ENCODE measurements around the gene NCBP2.
A peak's percentile ranks its signal among the peaks of the same experiment; 100 is the strongest.

Gene NCBP2

DNA sequence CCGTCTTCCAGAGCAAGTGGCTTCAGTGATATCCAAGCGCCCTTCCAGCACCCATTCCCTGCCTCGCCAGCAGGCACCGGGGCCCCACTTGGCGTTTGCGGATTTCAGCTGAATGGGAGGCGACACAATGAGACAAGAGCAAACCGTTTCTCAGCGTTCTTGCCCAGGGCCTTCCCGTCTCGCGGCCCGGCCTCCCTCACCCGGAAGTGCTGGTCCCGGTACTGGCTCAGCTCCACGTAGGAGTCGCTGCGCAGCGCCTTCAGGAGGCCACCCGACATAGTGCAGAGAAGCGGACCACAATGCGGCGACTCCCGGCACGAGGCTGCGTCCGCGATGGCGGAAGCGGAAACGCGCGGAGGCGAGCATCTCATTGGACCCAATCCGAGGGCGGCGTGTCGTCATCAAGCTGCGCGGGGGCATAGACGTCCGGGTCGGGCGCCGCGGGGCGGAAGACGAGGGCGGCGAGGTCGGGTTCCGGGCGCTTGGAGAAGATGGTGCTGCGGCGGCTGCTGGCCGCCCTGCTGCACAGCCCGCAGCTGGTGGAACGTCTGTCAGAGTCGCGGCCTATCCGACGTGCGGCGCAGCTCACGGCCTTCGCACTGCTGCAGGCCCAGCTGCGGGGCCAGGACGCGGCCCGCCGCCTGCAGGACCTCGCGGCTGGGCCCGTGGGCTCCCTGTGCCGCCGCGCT lies at the start of gene NCBP2:
NCBP2 (minus strand) TSS at position 303 of the 689 bp plus-strand sequence; CDS start at position 278, 25 bp downstream.
- no peaks in the 10 kb centered on the region for H3K9me3 ChIP-seq (ENCODE audit: control insufficient read depth, low read length)
- peak within 1 kb of the TSS; percentile 90 for H3K9ac ChIP-seq (ENCODE audit: low read length)
- peaks cover 9% of the 10 kb centered on the region for H3K4me1 ChIP-seq (ENCODE audit: control insufficient read depth, insufficient read depth, low read length)
- H3K36me3 ChIP-seq (ENCODE audit: control insufficient read depth, insufficient read depth, low read length) = peaks cover 6% of the 10 kb centered on the region
- peak within 1 kb of the TSS; percentile 88 for H3K4me3 ChIP-seq (ENCODE audit: low read length)
- no peaks in the 10 kb centered on the region for H3K27me3 ChIP-seq (ENCODE audit: control insufficient read depth, insufficient read depth, low read length)

DNA sequence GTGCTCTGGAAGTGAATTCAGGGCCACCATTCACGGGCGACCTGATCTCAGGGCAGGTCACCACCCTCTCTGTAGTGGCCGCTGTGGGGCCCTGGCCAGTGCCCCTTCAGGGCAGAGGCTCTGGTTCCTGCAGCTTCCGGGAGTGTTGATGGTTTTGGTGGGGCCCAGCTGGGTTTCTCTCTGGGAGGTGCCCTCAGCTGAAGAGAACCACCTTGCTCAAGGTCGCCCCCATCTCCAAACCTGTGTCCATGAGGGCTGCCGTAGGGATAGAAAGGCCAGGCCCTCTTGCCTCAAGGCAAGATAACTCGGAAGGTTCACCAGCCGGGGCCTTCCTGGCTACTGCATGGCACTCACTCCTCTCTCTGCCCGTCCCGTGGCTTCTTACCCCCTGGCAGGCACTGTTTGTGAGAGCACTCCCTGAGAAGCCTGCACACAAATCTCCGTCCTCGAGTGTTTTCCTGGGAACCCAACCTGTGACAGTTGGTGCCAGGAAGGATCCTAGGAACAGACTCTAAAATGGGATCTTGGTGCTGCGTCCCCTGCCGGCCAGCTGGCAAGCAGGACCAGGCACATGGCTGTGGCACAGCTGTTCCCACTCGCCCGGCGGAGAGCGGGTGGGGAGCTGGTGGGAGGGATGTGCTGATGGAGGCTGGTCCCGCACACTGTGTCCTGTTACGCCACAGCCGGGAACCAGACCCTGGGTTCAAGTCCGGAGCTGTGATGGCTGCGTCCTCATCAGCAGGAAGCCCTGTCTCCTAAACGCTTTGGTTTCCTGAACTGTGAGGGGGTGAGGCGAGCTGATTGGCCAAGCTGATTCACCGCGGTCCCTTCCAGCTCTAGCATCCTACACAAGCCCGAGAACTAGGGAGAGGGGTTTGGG lies 49.5 kb upstream of the NCBP2 start:
- Histone ChIP-seq H3K27me3 (ENCODE audit: control insufficient read depth, insufficient read depth, low read length) (no peaks in the 10 kb centered on the region), H3K9ac (ENCODE audit: low read length) (no peak overlapping the region), H3K9me3 (ENCODE audit: control insufficient read depth, low read length) (no peaks in the 10 kb centered on the region), H3K36me3 (ENCODE audit: control insufficient read depth, insufficient read depth, low read length) (no peaks in the 10 kb centered on the region), H3K4me1 (ENCODE audit: control insufficient read depth, insufficient read depth, low read length) (no peaks in the 10 kb centered on the region), H3K4me3 (ENCODE audit: low read length) (no peak overlapping the region)

DNA sequence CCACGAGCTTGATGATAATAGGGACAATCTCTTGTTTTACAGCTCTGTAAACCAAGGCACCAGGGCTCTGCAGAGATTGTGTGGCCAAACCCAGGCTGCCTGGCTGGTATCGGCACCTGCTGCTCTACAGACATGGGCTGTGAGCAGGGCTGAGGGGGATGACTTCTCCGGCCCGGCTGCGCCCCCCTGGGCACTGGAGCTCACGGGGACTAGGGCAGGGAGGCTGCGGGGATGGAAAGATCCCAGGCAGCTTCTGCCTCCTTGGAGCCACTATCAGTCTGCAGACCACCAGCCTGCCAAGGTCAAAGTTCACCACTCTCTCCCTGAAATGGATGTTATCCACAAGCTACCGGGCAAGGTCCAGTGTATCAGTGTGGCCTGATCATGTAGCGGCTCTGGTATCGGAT lies 48.3 kb upstream of the NCBP2 start:
- Histone ChIP-seq H3K4me1 (ENCODE audit: control insufficient read depth, insufficient read depth, low read length) (no peaks in the 10 kb centered on the region), H3K27me3 (ENCODE audit: control insufficient read depth, insufficient read depth, low read length) (no peaks in the 10 kb centered on the region), H3K36me3 (ENCODE audit: control insufficient read depth, insufficient read depth, low read length) (no peaks in the 10 kb centered on the region), H3K9ac (ENCODE audit: low read length) (no peak overlapping the region), H3K9me3 (ENCODE audit: control insufficient read depth, low read length) (no peaks in the 10 kb centered on the region), H3K4me3 (ENCODE audit: low read length) (no peak overlapping the region)

DNA sequence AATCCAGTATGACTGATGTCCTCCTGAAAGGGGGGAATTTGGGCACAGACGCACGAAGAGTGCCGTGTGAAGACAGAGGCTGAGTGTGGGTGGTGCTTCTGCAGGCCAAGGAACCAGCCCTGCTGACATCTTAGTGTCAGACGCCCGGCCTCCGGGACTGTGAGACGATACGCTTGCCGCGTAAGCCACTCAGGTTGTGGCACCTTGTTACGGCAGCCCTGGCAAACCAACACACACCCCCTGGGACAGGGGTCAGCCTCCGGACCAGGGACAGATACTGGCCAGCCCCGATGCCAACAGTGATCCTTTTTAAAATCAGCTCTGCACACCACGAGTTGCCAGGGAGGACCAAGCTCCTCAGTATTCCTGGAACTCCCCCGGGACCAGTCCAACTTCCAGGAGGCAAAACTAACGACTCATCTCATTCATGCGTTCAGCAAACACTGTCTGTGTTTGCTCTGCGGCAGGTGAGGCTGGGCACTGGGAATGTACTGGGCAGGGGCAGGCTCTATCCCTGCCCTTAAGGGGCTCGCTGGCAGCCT lies 47.5 kb upstream of the NCBP2 start:
- H3K4me1 ChIP-seq (ENCODE audit: control insufficient read depth, insufficient read depth, low read length) = no peaks in the 10 kb centered on the region
- H3K4me3 ChIP-seq (ENCODE audit: low read length) = no peak overlapping the region
- H3K36me3 ChIP-seq (ENCODE audit: control insufficient read depth, insufficient read depth, low read length) = no peaks in the 10 kb centered on the region
- no peaks in the 10 kb centered on the region for H3K9me3 ChIP-seq (ENCODE audit: control insufficient read depth, low read length)
- no peaks in the 10 kb centered on the region for H3K27me3 ChIP-seq (ENCODE audit: control insufficient read depth, insufficient read depth, low read length)
- no peak overlapping the region for H3K9ac ChIP-seq (ENCODE audit: low read length)

DNA sequence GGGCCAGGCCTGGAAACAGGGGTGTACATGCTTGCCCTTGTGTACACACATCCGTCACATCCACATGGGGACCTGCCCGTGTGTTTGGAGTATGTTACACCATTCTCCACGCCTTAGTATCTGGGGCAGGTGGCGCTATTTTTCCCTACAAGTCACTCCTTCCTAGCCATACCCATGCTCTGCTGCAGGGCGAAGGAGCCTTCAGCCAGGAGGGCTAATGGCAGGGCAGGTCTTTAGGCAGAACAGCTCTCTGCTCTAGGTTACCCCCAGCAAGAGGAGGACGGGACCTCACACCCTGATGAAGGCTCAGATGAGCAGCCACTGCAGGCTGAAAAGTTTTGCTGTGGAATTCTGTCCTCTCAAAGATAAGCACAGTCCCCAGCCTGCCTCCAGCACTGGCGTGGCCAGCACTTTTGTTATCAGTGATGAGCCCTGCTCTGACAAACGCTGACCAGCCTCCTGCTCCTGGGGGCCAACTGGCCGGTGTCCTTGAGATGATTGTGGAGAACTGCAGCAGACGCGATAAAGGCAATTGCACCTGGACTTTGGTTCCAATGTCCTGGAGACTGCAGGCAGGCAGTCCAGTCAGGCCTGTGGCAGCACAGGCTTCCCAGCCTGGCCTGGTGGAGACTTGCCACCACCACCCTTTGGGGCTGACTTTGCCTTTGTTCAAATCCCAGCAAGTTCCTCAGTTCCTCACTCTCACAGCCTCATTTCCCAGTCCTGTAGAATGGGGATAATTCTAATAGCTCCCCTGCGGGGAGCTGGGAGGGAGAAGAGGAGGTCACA lies 46.1 kb upstream of the NCBP2 start:
- Histone ChIP-seq H3K4me3 (ENCODE audit: low read length) (no peak overlapping the region), H3K9me3 (ENCODE audit: control insufficient read depth, low read length) (no peaks in the 10 kb centered on the region), H3K36me3 (ENCODE audit: control insufficient read depth, insufficient read depth, low read length) (no peaks in the 10 kb centered on the region), H3K9ac (ENCODE audit: low read length) (no peak overlapping the region), H3K27me3 (ENCODE audit: control insufficient read depth, insufficient read depth, low read length) (no peaks in the 10 kb centered on the region), H3K4me1 (ENCODE audit: control insufficient read depth, insufficient read depth, low read length) (no peaks in the 10 kb centered on the region)

DNA sequence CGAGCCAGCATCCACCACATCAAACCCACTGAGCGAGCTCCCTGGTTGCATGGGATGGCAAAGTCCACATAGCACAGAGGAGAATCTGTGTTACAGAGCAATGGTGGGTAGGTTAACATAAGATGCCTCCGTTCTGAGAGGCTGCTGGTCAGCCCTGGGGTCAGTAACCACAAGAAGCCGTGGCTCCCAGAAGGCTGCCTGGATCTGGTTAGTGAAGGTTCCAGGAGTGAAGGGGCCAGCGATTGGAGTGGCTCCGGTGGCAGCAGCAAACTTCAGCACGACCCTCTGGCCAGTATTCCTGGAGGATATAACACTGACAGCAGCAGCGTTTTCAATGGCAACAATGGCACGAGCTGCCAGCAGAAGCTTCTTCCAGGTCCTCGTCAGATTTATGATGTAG lies 44.7 kb upstream of the NCBP2 start:
- Histone ChIP-seq H3K9me3 (ENCODE audit: control insufficient read depth, low read length) (no peaks in the 10 kb centered on the region), H3K27me3 (ENCODE audit: control insufficient read depth, insufficient read depth, low read length) (no peaks in the 10 kb centered on the region), H3K4me3 (ENCODE audit: low read length) (no peak overlapping the region), H3K36me3 (ENCODE audit: control insufficient read depth, insufficient read depth, low read length) (no peaks in the 10 kb centered on the region), H3K4me1 (ENCODE audit: control insufficient read depth, insufficient read depth, low read length) (no peaks in the 10 kb centered on the region), H3K9ac (ENCODE audit: low read length) (no peak overlapping the region)

DNA sequence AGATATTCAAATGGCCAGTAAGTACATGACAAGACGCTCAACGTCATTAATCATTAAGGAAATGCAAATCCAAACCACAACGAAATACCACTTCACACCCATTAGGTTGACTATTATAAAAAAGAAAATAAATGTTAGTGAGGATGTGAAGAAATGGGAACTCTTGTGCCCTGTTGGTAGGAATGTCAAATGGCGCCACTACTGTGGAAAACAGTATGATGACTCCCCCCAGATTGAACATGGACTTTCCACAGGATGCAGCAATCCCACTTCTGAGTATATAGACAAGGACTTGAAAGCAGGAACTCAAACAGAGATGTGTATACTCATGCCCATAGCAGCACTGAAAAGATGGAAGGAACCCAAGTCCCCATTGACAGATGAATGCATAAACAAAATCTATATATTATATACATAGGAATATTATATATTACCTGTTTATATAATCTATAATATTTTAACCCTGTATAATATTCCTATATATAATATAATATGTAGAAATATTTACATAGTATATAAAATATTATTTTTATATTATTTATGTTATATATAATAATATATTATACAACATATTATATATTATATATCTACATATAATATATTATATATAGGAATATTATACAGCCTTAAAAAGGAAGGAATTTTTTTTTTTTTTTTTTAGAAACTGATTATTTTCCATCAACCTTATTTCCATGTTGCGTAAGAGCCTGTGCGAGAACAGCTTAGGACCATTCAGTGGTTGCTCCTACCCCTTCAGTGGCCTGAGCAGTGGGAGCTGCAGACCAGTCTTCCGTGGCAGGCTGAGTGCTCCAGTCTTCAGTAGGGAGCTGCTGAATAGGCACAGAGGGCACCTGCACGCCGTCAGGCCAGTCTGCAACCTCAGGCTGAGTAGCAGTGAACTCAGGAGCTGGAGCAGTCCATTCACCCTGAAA lies 43.9 kb upstream of the NCBP2 start:
- H3K9ac ChIP-seq (ENCODE audit: low read length) = no peak overlapping the region
- no peaks in the 10 kb centered on the region for H3K4me1 ChIP-seq (ENCODE audit: control insufficient read depth, insufficient read depth, low read length)
- no peaks in the 10 kb centered on the region for H3K36me3 ChIP-seq (ENCODE audit: control insufficient read depth, insufficient read depth, low read length)
- no peaks in the 10 kb centered on the region for H3K9me3 ChIP-seq (ENCODE audit: control insufficient read depth, low read length)
- no peaks in the 10 kb centered on the region for H3K27me3 ChIP-seq (ENCODE audit: control insufficient read depth, insufficient read depth, low read length)
- H3K4me3 ChIP-seq (ENCODE audit: low read length) = no peak overlapping the region

DNA sequence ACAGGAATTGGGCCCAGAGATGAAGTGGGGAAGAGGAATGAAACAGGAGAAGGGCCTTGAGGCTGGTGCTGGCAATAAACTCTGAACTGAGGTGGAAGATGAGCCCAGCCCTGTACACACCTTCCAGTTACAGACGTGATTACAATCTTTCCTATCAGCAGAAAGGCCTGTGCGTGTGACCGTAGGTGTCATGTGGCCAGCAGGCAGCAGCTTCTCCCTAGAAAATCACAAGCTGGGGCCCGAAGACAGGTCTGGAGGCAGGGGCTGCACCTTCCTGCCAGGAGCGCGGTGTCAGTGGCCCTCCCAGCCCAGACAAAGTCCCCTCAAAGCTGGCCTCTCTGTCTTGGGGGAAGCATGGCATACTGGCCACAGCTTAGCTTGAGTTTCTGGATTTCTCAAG lies 43.0 kb upstream of the NCBP2 start:
- H3K4me3 ChIP-seq (ENCODE audit: low read length) = no peak overlapping the region
- H3K4me1 ChIP-seq (ENCODE audit: control insufficient read depth, insufficient read depth, low read length) = no peaks in the 10 kb centered on the region
- H3K27me3 ChIP-seq (ENCODE audit: control insufficient read depth, insufficient read depth, low read length) = no peaks in the 10 kb centered on the region
- H3K9me3 ChIP-seq (ENCODE audit: control insufficient read depth, low read length) = no peaks in the 10 kb centered on the region
- H3K9ac ChIP-seq (ENCODE audit: low read length) = no peak overlapping the region
- no peaks in the 10 kb centered on the region for H3K36me3 ChIP-seq (ENCODE audit: control insufficient read depth, insufficient read depth, low read length)

DNA sequence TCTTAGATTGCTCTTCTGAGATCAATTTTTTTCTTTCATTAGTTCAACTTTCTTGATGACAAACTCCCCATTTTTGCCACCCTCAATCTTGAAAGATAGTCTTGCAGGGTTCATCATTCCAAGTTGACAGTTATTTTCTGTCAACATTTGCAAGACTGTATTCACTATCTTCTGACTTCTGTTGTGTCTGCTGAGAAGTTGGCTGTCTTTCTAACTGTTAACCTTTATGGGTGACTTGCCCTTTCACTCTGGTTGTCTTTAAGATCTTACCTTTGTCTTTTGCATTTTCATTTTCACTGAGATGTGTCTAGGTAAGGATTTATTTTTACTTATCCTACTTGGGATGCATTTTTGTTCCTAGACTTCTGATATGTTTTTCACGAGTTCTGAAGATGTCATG lies 40.9 kb upstream of the NCBP2 start:
- Histone ChIP-seq H3K36me3 (ENCODE audit: control insufficient read depth, insufficient read depth, low read length) (no peaks in the 10 kb centered on the region), H3K4me1 (ENCODE audit: control insufficient read depth, insufficient read depth, low read length) (no peaks in the 10 kb centered on the region), H3K9ac (ENCODE audit: low read length) (no peak overlapping the region), H3K27me3 (ENCODE audit: control insufficient read depth, insufficient read depth, low read length) (no peaks in the 10 kb centered on the region), H3K9me3 (ENCODE audit: control insufficient read depth, low read length) (no peaks in the 10 kb centered on the region), H3K4me3 (ENCODE audit: low read length) (no peak overlapping the region)

DNA sequence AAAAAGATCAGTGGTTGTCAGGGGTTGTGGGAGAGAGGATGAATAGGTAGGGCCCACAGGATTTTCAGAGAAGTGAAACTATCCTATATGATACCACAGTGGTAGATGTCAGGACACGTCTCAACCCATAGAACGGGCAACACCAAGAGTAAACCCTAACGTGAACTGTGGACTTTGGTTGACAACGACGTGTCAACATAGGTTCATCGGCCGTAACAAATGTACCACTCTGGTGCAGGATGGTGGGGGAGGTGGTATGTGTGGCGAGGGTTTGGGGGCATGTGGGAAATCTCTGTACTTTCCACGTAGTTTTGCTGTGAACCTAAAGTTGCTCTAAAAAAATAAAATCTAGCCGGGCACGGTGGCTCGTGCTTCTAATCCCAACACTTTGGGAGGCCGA lies 39.3 kb upstream of the NCBP2 start:
- Histone ChIP-seq H3K9me3 (ENCODE audit: control insufficient read depth, low read length) (no peaks in the 10 kb centered on the region), H3K9ac (ENCODE audit: low read length) (no peak overlapping the region), H3K4me1 (ENCODE audit: control insufficient read depth, insufficient read depth, low read length) (no peaks in the 10 kb centered on the region), H3K36me3 (ENCODE audit: control insufficient read depth, insufficient read depth, low read length) (no peaks in the 10 kb centered on the region), H3K27me3 (ENCODE audit: control insufficient read depth, insufficient read depth, low read length) (no peaks in the 10 kb centered on the region), H3K4me3 (ENCODE audit: low read length) (no peak overlapping the region)

DNA sequence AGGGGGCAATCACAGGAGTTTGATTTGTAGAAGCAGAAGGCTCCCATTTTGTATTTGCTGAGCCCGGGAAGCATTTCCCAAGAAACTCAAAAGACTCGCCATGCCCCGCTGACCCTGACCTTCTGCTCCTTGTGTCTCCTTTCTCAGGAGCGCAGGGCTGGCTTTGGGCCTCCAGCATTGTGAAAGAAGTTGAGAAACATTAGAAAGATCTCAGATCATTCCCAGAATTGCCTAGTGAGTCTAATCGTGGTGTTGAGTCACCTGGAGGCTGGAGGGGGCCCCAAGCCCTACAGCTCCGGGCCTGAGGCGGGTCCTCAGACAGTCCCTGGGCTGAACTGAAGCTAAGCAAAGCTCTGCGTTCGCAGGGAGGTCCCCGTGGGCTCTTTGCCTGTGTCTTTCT lies 37.2 kb upstream of the NCBP2 start:
- no peaks in the 10 kb centered on the region for H3K9me3 ChIP-seq (ENCODE audit: control insufficient read depth, low read length)
- H3K27me3 ChIP-seq (ENCODE audit: control insufficient read depth, insufficient read depth, low read length) = no peaks in the 10 kb centered on the region
- no peaks in the 10 kb centered on the region for H3K4me1 ChIP-seq (ENCODE audit: control insufficient read depth, insufficient read depth, low read length)
- no peaks in the 10 kb centered on the region for H3K36me3 ChIP-seq (ENCODE audit: control insufficient read depth, insufficient read depth, low read length)
- H3K4me3 ChIP-seq (ENCODE audit: low read length) = no peak overlapping the region
- no peak overlapping the region for H3K9ac ChIP-seq (ENCODE audit: low read length)
